NCI-H2171 treated with DMSO at 0.1 percent for 48 hours (cell line): ENCODE data around the gene EPAS1.
"Not testable (repeated sequence)": the region's sequence is repeated elsewhere in the genome, so short reads cannot be mapped to it uniquely, and the experiment has no call there.

Experiments used
- DNase-seq: peaks from one replicate; lab custom pipeline; 2025; lab: John Stamatoyannopoulos, UW

Gene EPAS1

GRCh38 chr2:46384457-46384815 is 87.2 kb downstream of the EPAS1 start:
- no peak for DNase-seq

GRCh38 chr2:46385786-46386577 is 88.8 kb downstream of the EPAS1 start:
- no peak for DNase-seq

GRCh38 chr2:46386763-46387162 is 89.6 kb downstream of the EPAS1 start:
- no peak for DNase-seq

- no peak for DNase-seq
Measured at GRCh38 chr2:46387292-46387691, 90.1 kb downstream of the EPAS1 start.

- DNase-seq, result no peak
Measured at GRCh38 chr2:46387886-46388515, 90.8 kb downstream of the EPAS1 start.

- no peak for DNase-seq
Measured at GRCh38 chr2:46388881-46389280, 91.7 kb downstream of the EPAS1 start.

- no peak for DNase-seq
Measured at GRCh38 chr2:46389417-46389916, 92.3 kb downstream of the EPAS1 start.

- DNase-seq, result no peak
Measured at GRCh38 chr2:46390036-46390435, 92.8 kb downstream of the EPAS1 start.

- DNase-seq, result no peak
Measured at GRCh38 chr2:46390901-46391395, 93.7 kb downstream of the EPAS1 start.

GRCh38 chr2:46392561-46393346 is 95.5 kb downstream of the EPAS1 start:
- no peak for DNase-seq

- DNase-seq, result no peak
Measured at GRCh38 chr2:46393347-46393820, 96.2 kb downstream of the EPAS1 start.

- DNase-seq, result no peak
Measured at GRCh38 chr2:46393865-46394264, 96.7 kb downstream of the EPAS1 start.

GRCh38 chr2:46394649-46395510 is 97.7 kb downstream of the EPAS1 start:
- no peak for DNase-seq

GRCh38 chr2:46395730-46396129 is 98.5 kb downstream of the EPAS1 start:
- not testable (repeated sequence) for DNase-seq

- no peak for DNase-seq
Measured at GRCh38 chr2:46400016-46400415, 102.8 kb downstream of the EPAS1 start.

GRCh38 chr2:46402874-46403273 is 105.7 kb downstream of the EPAS1 start:
- no peak for DNase-seq

- DNase-seq, result no peak
Measured at GRCh38 chr2:46404181-46404759, 107.1 kb downstream of the EPAS1 start.

GRCh38 chr2:46407852-46408455 is 110.7 kb downstream of the EPAS1 start:
- no peak for DNase-seq

- no peak for DNase-seq
Measured at GRCh38 chr2:46409756-46410155, 112.5 kb downstream of the EPAS1 start.
